Testis (tissue), 2 donors: ENCODE results near the gene TPSAB1.

Experiments
- CTCF ChIP-seq, 3 experiments: fragments of 450-650 bp in 2 of 3; fragments of 200-600 bp in 1 of 3; sonication (generic) in 1 of 3; IDR thresholded peaks; one replicate each; pipeline ENCODE4 v1.5.1; 2016 to 2019; ENCODE audit warnings: antibody characterized with exemption in 3 of 3, mild to moderate bottlenecking in 2 of 3, moderate library complexity in 1 of 3
- POLR2A ChIP-seq: fragments of 450-650 bp; IDR thresholded peaks from one replicate; pipeline ENCODE4 v1.6.1; 2017; ENCODE audit warnings: antibody characterized with exemption, mild to moderate bottlenecking, moderate library complexity

GRCh38 chr16:1259760-1260068, 19.2 kb downstream of the TPSAB1 start:
- TF ChIP-seq POLR2A, result no peak
- no peak for TF ChIP-seq CTCF (IDR thresholded peaks at IDR 0.05)
